K562 (cell line): ENCODE data around the gene CD52. TPM values are rescaled to one million over a fixed set of nuclear protein-coding genes. Genes with fewer than 3 reads are reported as not detected.
A peak's percentile ranks its signal among the peaks of the same experiment; 100 is the strongest.

Experiments
- DEAF1 ChIP-seq: fragments of 450-650 bp; formaldehyde crosslinking; IDR thresholded peaks from 2 replicates; pipeline ENCODE4 v1.4.0; 2020; ENCODE audit warnings: mild to moderate bottlenecking, moderate library complexity
- E2F6 ChIP-seq, 2 experiments: IDR thresholded peaks; 2 replicates each; pipeline ENCODE4 v1.6.1; 2011; ENCODE audit warnings: borderline replicate concordance in 1 of 2, control low read depth in 1 of 2, low read depth in 1 of 2, low read length in 1 of 2, mild to moderate bottlenecking in 1 of 2, mixed read lengths in 1 of 2, moderate library complexity in 1 of 2; ENCODE audit not compliant: insufficient read depth in 1 of 2, insufficient read length in 1 of 2, poor library complexity in 1 of 2, severe bottlenecking in 1 of 2; ENCODE audit errors: extremely low read depth in 1 of 2
- ESRRB ChIP-seq: fragments of 250-450 bp; sonication (Bioruptor Pico); IDR thresholded peaks from 2 replicates; pipeline ENCODE4 v1.5.0; 2020; ENCODE audit warnings: mild to moderate bottlenecking, moderate library complexity, borderline replicate concordance
- ETS2 ChIP-seq: IDR thresholded peaks from 2 replicates; pipeline ENCODE4 v1.6.1; 2016; ENCODE audit warnings: borderline replicate concordance, missing genetic modification characterization, mild to moderate bottlenecking, moderate library complexity, missing compliant biosample characterization; ENCODE audit not compliant: poor library complexity, severe bottlenecking
- NONO ChIP-seq, 2 experiments: fragments of 200-400 bp in 1 of 2; fragments of 450-650 bp in 1 of 2; formaldehyde crosslinking in 1 of 2; IDR thresholded peaks; 2 replicates each; pipeline ENCODE4 v1.6.1; 2017; ENCODE audit warnings: low read depth in 2 of 2, mild to moderate bottlenecking in 2 of 2, moderate library complexity in 2 of 2, low read length in 1 of 2
- POLR2B ChIP-seq: fragments of 450-650 bp; IDR thresholded peaks from 2 replicates; pipeline ENCODE4 v1.6.1; 2018; ENCODE audit warnings: low read depth; ENCODE audit not compliant: partially characterized antibody
- SRSF3 ChIP-seq: fragments of 200-400 bp; formaldehyde crosslinking; IDR thresholded peaks from 2 replicates; pipeline ENCODE4 v1.6.1; 2016; ENCODE audit warnings: mild to moderate bottlenecking, low read length, moderate library complexity; ENCODE audit not compliant: insufficient read depth
- TCF7 ChIP-seq: sonication (generic); IDR thresholded peaks from 2 replicates; pipeline ENCODE4 v1.6.1; 2016; ENCODE audit warnings: antibody characterized with exemption, borderline replicate concordance
- TEAD1 ChIP-seq, 2 experiments: fragments of 450-650 bp in 1 of 2; sonication (generic) in 1 of 2; formaldehyde crosslinking; IDR thresholded peaks; 2 replicates each; pipeline versions ENCODE4 v1.4.0 to v1.8.0; 2020 to 2022; ENCODE audit warnings: mild to moderate bottlenecking in 2 of 2, missing genetic modification reagents in 1 of 2
- U2AF1 ChIP-seq: fragments of 200-400 bp; formaldehyde crosslinking; optimal IDR thresholded peaks from 2 replicates; pipeline ENCODE3; 2017; ENCODE audit warnings: mild to moderate bottlenecking, low read depth, low read length, moderate library complexity
- ZBTB12 ChIP-seq: fragments of 250-450 bp; sonication (Bioruptor Pico); IDR thresholded peaks from 2 replicates; pipeline ENCODE4 v1.4.0; 2020
- ZNF24 ChIP-seq: fragments of 450-650 bp; IDR thresholded peaks from 2 replicates; pipeline ENCODE4 v1.6.1; 2016
- ZNF589 ChIP-seq: fragments of 200-800 bp; sonication (Bioruptor generic); IDR thresholded peaks from 2 replicates; pipeline ENCODE4 v1.6.1; 2016; ENCODE audit warnings: low read depth, missing genetic modification characterization, missing compliant biosample characterization
- ZNF740 ChIP-seq, 3 experiments: fragments of 200-800 bp in 1 of 3; sonication (Bioruptor generic) in 1 of 3; sonication (generic) in 1 of 3; formaldehyde crosslinking in 1 of 3; IDR thresholded peaks; 2 replicates each; pipeline versions ENCODE4 v1.6.1 to v1.8.0; 2016 to 2022; ENCODE audit warnings: mild to moderate bottlenecking in 2 of 3, missing compliant biosample characterization in 2 of 3, missing genetic modification characterization in 2 of 3, missing genetic modification reagents in 1 of 3
- polyA plus RNA-seq, 8 experiments: library from polyadenylated mRNA; depleted of rRNA in 4 of 8; stranded (reverse) in 5 of 8; unstranded in 3 of 8; fragments of >200 nt; fragmentation: Nextera tagmentation in 2 of 8; fragmentation: Illumina TruSeq in 1 of 8; extraction: Ambion mirVana in 2 of 8; extraction: Trizol in 1 of 8; gene quantifications; 2 replicates each; pipeline versions ENCODE4 v1.2.1 to v1.2.3, GENCODE V29; 2011 to 2014; ENCODE audit warnings: inconsistent platforms in 1 of 8, missing spikeins in 1 of 8
- total RNA-seq, 7 experiments: library from RNA; depleted of rRNA in 6 of 7; stranded (reverse); fragments of >200 nt in 6 of 7; fragmentation: Illumina TruSeq in 2 of 7; extraction: Trizol in 2 of 7; gene quantifications; 2 replicates each; pipeline versions ENCODE4 v1.2.1 to v1.2.3, GENCODE V29; 2011 to 2021; ENCODE audit warnings: low replicate concordance in 1 of 7
- TF ChIP-seq, protein P1 (sequence below): fragments of 450-650 bp; IDR thresholded peaks from 2 replicates; pipeline ENCODE4 v1.7.1; 2018; ENCODE audit warnings: mild to moderate bottlenecking, low read depth; ENCODE audit not compliant: partially characterized antibody
- TF ChIP-seq, protein P2 (sequence below), 2 experiments: fragments of 450-650 bp; IDR thresholded peaks; 2 replicates each; pipeline ENCODE4 v1.6.1; 2016

CD52 gene
- total and polyA plus RNA-seq, 9 of the 15 experiments (the other 6 are each of a cell fraction or from before 2014, with no cell fraction given), result 34.9 to 488 (median 173) TPM

- TF ChIP-seq ZNF589 (no peak), DEAF1 (no peak), POLR2B (no peak), TCF7 (no peak), NONO (IDR thresholded peaks at IDR 0.05; ENCODE audit: low read depth in 2 of 2, low read length in 1 of 2) (no peak), U2AF1 (no peak), ZNF740 (CRISPR knock-in tag; IDR thresholded peaks at IDR 0.05) (peak; percentile 70; the same call in 1 of the 2 replicates), ZNF740 (tag; IDR thresholded peaks at IDR 0.05) (no peak), ZBTB12 (CRISPR knock-in tag) (no peak), SRSF3 (no peak), ESRRB (CRISPR knock-in tag) (0 out of 2 replicates have a peak, but pooled peaks have one; percentile 40), ETS2 (tag) (no peak), E2F6 (IDR thresholded peaks at IDR 0.05; ENCODE audit: borderline replicate concordance in 1 of 2, extremely low read depth in 1 of 2, insufficient read depth in 1 of 2, insufficient read length in 1 of 2, low read depth in 1 of 2, low read length in 1 of 2, poor library complexity in 1 of 2, severe bottlenecking in 1 of 2) (no peak), ZNF24 (no peak), TEAD1 (CRISPR knock-in tag; IDR thresholded peaks at IDR 0.05) (no peak)
- TF ChIP-seq, protein P1, sequence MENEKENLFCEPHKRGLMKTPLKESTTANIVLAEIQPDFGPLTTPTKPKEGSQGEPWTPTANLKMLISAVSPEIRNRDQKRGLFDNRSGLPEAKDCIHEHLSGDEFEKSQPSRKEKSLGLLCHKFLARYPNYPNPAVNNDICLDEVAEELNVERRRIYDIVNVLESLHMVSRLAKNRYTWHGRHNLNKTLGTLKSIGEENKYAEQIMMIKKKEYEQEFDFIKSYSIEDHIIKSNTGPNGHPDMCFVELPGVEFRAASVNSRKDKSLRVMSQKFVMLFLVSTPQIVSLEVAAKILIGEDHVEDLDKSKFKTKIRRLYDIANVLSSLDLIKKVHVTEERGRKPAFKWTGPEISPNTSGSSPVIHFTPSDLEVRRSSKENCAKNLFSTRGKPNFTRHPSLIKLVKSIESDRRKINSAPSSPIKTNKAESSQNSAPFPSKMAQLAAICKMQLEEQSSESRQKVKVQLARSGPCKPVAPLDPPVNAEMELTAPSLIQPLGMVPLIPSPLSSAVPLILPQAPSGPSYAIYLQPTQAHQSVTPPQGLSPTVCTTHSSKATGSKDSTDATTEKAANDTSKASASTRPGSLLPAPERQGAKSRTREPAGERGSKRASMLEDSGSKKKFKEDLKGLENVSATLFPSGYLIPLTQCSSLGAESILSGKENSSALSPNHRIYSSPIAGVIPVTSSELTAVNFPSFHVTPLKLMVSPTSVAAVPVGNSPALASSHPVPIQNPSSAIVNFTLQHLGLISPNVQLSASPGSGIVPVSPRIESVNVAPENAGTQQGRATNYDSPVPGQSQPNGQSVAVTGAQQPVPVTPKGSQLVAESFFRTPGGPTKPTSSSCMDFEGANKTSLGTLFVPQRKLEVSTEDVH, result no peak
- TF ChIP-seq, protein P2, sequence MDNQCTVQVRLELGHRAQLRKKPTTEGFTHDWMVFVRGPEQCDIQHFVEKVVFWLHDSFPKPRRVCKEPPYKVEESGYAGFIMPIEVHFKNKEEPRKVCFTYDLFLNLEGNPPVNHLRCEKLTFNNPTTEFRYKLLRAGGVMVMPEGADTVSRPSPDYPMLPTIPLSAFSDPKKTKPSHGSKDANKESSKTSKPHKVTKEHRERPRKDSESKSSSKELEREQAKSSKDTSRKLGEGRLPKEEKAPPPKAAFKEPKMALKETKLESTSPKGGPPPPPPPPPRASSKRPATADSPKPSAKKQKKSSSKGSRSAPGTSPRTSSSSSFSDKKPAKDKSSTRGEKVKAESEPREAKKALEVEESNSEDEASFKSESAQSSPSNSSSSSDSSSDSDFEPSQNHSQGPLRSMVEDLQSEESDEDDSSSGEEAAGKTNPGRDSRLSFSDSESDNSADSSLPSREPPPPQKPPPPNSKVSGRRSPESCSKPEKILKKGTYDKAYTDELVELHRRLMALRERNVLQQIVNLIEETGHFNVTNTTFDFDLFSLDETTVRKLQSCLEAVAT (IDR thresholded peaks at IDR 0.05), result no peak
Measured at GRCh38 chr1:26282401-26282918, 35.3 kb upstream of the CD52 start (continued).
